A673 (cell line): Measurements from ENCODE around the gene TTC3. TPM values are rescaled to one million over a fixed set of nuclear protein-coding genes. Genes with fewer than 3 reads are reported as not detected.
"Not testable (repeated sequence)": the region's sequence is repeated elsewhere in the genome, so short reads cannot be mapped to it uniquely, and the experiment has no call there.

Experiments used
- BruUV-seq: library from RNA; stranded (reverse); fragments of 400-500 nt; replicated peaks from 2 replicates; lab custom pipeline; 2021; lab: Mats Ljungman, UMichigan
- CTCF ChIA-PET: fragments of 300-600 bp; sonication (Branson Sonifier 250); formaldehyde crosslinking; loops from one replicate; lab custom pipeline; 2022; ENCODE audit warnings: antibody characterized with exemption; lab: Charles Lee
- POLR2A ChIA-PET: fragments of 300-600 bp; sonication (Branson Sonifier 250); formaldehyde crosslinking; loops from one replicate; lab custom pipeline; 2022; ENCODE audit warnings: antibody characterized with exemption; ENCODE audit not compliant: low non-redundant PET; lab: Charles Lee
- DNase-seq: peaks from one replicate; pipeline ENCODE4 v3.0.0-alpha.2; 2015; ENCODE audit warnings: low spot score
- H3K27ac ChIP-seq: fragments of 200-600 bp; sonication (generic); 2 replicates; pipeline ENCODE4 v1.5.1; 2016; ENCODE audit warnings: mixed run types, low read depth, mild to moderate bottlenecking, mixed read lengths, antibody characterized with exemption, low read length; ENCODE audit not compliant: poor library complexity, severe bottlenecking
- H3K27me3 ChIP-seq: fragments of 200-600 bp; sonication (generic); replicated peaks from 2 replicates; pipeline ENCODE4 v1.6.1; 2017; ENCODE audit warnings: mixed run types, low read depth, mild to moderate bottlenecking, mixed read lengths, antibody characterized with exemption, low read length; ENCODE audit not compliant: insufficient read depth, poor library complexity
- H3K36me3 ChIP-seq: fragments of 200-600 bp; sonication (generic); 2 replicates; pipeline ENCODE4 v1.6.1; 2016; ENCODE audit warnings: mixed run types, mild to moderate bottlenecking, mixed read lengths, antibody characterized with exemption, low read length; ENCODE audit not compliant: insufficient read depth, poor library complexity, severe bottlenecking
- H3K4me1 ChIP-seq: fragments of 200-600 bp; sonication (generic); 2 replicates; pipeline ENCODE4 v1.6.1; 2017; ENCODE audit warnings: mixed run types, mild to moderate bottlenecking, mixed read lengths, antibody characterized with exemption, low read length; ENCODE audit not compliant: insufficient read depth, poor library complexity, severe bottlenecking
- H3K4me3 ChIP-seq: fragments of 200-600 bp; sonication (generic); 2 replicates; pipeline ENCODE4 v1.5.1; 2016; ENCODE audit warnings: low read depth, mixed run types, mild to moderate bottlenecking, mixed read lengths, low read length; ENCODE audit not compliant: poor library complexity, severe bottlenecking
- H3K9me3 ChIP-seq: fragments of 200-600 bp; sonication (generic); 2 replicates; pipeline ENCODE4 v1.6.1; 2016; ENCODE audit warnings: mixed run types, low read depth, mild to moderate bottlenecking, mixed read lengths, antibody characterized with exemption, low read length; ENCODE audit not compliant: poor library complexity, severe bottlenecking
- CTCF ChIP-seq: fragments of 300-800, 200-600 bp; sonication (generic); conservative IDR thresholded peaks from 2 replicates; pipeline ENCODE4 v1.5.1; 2017; ENCODE audit warnings: low read depth, mild to moderate bottlenecking, antibody characterized with exemption, low read length, moderate library complexity, mixed read lengths
- EZH2 ChIP-seq: fragments of 200-600 bp; sonication (generic); IDR thresholded peaks from 2 replicates; pipeline ENCODE4 v1.6.1; 2017; ENCODE audit warnings: borderline replicate concordance, low read depth, mild to moderate bottlenecking, mixed read lengths, antibody characterized with exemption, low read length; ENCODE audit not compliant: poor library complexity, severe bottlenecking
- intact Hi-C: fragments of 100-400 bp; cut with micrococcal nuclease; formaldehyde crosslinking; loops from one replicate; pipeline ENCODE4 v1.10.0; 2022; ENCODE audit not compliant: unreplicated experiment
- total RNA-seq: library from RNA; stranded (reverse); gene quantifications from 2 replicates; pipeline ENCODE4 v1.2.3, GENCODE V29; 2021

The TTC3 gene
- total RNA-seq, 1 experiment from 2014 or later: 137 TPM

- TF ChIP-seq EZH2: no peak
- TF ChIP-seq CTCF: no peak
- ChIA-PET CTCF (no interaction called here), POLR2A (no interaction called here)
- intact Hi-C loops: no loop called here
- Histone ChIP-seq H3K27me3 (no peaks in the 10 kb centered on the region), H3K27ac (no peak overlapping the region), H3K4me3 (no peak overlapping the region), H3K4me1 (peaks cover 4% of the 10 kb centered on the region), H3K36me3 (peaks cover 30% of the 10 kb centered on the region), H3K9me3 (no peaks in the 10 kb centered on the region)
- BruUV-seq: no TSS peak
- no peak for DNase-seq
These were observed 27.3 kb downstream of the TTC3 start for GRCh38 chr21:37100316-37100715.

- H3K27me3 ChIP-seq: no peaks in the 10 kb centered on the region
- ChIA-PET CTCF (interaction anchor here (1.0 kb wide), 1 partner anchor 15 kb away, joined by 3 read pairs; no protein-coding TSS in a partner anchor), POLR2A (interaction anchor here (0.6 kb wide), 1 partner anchor 713 kb away, joined by 3 read pairs; no protein-coding TSS in a partner anchor)
- TF ChIP-seq EZH2 (no peak), CTCF (no peak)
- H3K4me3 ChIP-seq: no peak overlapping the region
- no peaks in the 10 kb centered on the region for H3K9me3 ChIP-seq
- no TSS peak for BruUV-seq
- no peak for DNase-seq
- H3K4me1 ChIP-seq: no peaks in the 10 kb centered on the region
- no peak overlapping the region for H3K27ac ChIP-seq
- intact Hi-C loops: no loop called here
- peaks cover 28% of the 10 kb centered on the region for H3K36me3 ChIP-seq
These were observed 28.3 kb downstream of the TTC3 start for GRCh38 chr21:37101384-37101783.

- BruUV-seq, CTCF ChIA-PET, intact Hi-C loops: not testable (repeated sequence)
These were observed 29.7 kb downstream of the TTC3 start for GRCh38 chr21:37102746-37103145.

GRCh38 chr21:37106998-37107397 lies 33.9 kb downstream of the TTC3 start:
- no peak overlapping the region for H3K27ac ChIP-seq
- BruUV-seq: no TSS peak
- H3K4me1 ChIP-seq: no peaks in the 10 kb centered on the region
- intact Hi-C loops: no loop called here
- peaks cover 12% of the 10 kb centered on the region for H3K9me3 ChIP-seq
- H3K27me3 ChIP-seq: no peaks in the 10 kb centered on the region
- no peak for DNase-seq
- ChIA-PET POLR2A (no interaction called here), CTCF (no interaction called here)
- no peak overlapping the region for H3K4me3 ChIP-seq
- H3K36me3 ChIP-seq: peaks cover 16% of the 10 kb centered on the region
- TF ChIP-seq EZH2 (no peak), CTCF (no peak)

More at GRCh38 chr21:37102746-37103145, 29.7 kb downstream of the TTC3 start:
- H3K36me3 ChIP-seq: peaks cover 23% of the 10 kb centered on the region
- POLR2A ChIA-PET, DNase-seq, H3K27me3 ChIP-seq, H3K4me3 ChIP-seq, H3K27ac ChIP-seq, H3K4me1 ChIP-seq, H3K9me3 ChIP-seq: not testable (repeated sequence)

- H3K4me1 ChIP-seq, H3K27ac ChIP-seq, CTCF ChIA-PET, H3K4me3 ChIP-seq, POLR2A ChIA-PET, intact Hi-C loops, BruUV-seq, DNase-seq, H3K27me3 ChIP-seq: not testable (repeated sequence)
- Histone ChIP-seq H3K9me3 (peaks cover 12% of the 10 kb centered on the region), H3K36me3 (peaks cover 16% of the 10 kb centered on the region)
These were observed 38.0 kb downstream of the TTC3 start for GRCh38 chr21:37111029-37111428.
